Neural cell (in vitro differentiated cells): ENCODE data around the gene RELN.

ENCODE experiments used
- CTCF ChIP-seq: fragments of 450-650 bp; IDR thresholded peaks from 2 replicates; pipeline ENCODE4 v1.5.1; 2014; ENCODE audit warnings: antibody characterized with exemption, mild to moderate bottlenecking, moderate library complexity; ENCODE audit not compliant: poor library complexity, severe bottlenecking
- EP300 ChIP-seq: fragments of 450-650 bp; conservative IDR thresholded peaks from 2 replicates; pipeline ENCODE4 v1.6.1; 2014; ENCODE audit warnings: antibody characterized with exemption, mild to moderate bottlenecking, moderate library complexity; ENCODE audit not compliant: poor library complexity, severe bottlenecking
- EZH2 ChIP-seq: fragments of 200-600, 300-800 bp; shearing (Covaris generic), sonication (generic); IDR thresholded peaks from 2 replicates; pipeline ENCODE4 v1.6.1; 2014; ENCODE audit warnings: antibody characterized with exemption, low read length, borderline replicate concordance, mild to moderate bottlenecking; ENCODE audit not compliant: insufficient read depth, poor library complexity, severe bottlenecking
- MXI1 ChIP-seq: fragments of 450-650 bp; conservative IDR thresholded peaks from 2 replicates; pipeline ENCODE4 v1.6.1; 2014; ENCODE audit warnings: antibody characterized with exemption, mild to moderate bottlenecking; ENCODE audit not compliant: poor library complexity, severe bottlenecking
- POLR2AphosphoS5 ChIP-seq: IDR thresholded peaks from 2 replicates; pipeline ENCODE4 v1.6.1; 2012
- RAD21 ChIP-seq: fragments of 450-650 bp; conservative IDR thresholded peaks from 2 replicates; pipeline ENCODE4 v1.6.1; 2014; ENCODE audit warnings: antibody characterized with exemption, mild to moderate bottlenecking, moderate library complexity
- REST ChIP-seq: IDR thresholded peaks from 2 replicates; pipeline ENCODE4 v1.6.1; 2012; ENCODE audit warnings: borderline replicate concordance
- SMC3 ChIP-seq: fragments of 450-650 bp; conservative IDR thresholded peaks from 2 replicates; pipeline ENCODE4 v1.6.1; 2014; ENCODE audit warnings: antibody characterized with exemption, mild to moderate bottlenecking, moderate library complexity; ENCODE audit not compliant: poor library complexity

DNA sequence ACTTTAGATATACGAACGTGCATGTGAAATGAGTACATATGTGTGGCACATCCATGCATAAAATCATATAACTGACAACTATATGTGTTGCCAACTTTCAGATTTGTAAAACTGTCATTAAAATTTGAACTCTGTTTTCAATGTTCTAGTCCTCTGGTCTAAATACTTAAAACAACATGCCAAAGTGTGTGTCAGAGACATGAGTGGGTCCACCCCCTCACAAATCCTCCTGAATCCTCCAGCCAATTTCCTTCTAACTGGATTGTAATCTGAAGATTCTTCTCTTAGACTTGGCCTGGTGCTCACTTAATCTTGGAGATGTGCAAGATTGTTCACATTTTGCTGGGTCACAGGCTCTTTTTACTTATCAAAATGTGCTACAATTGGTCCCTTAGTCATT lies 184.1 kb downstream of the RELN start:
- TF ChIP-seq SMC3, result no peak
- no peak for TF ChIP-seq RAD21
- TF ChIP-seq POLR2AphosphoS5, result no peak
- TF ChIP-seq CTCF, result no peak
- no peak for TF ChIP-seq EZH2
- no peak for TF ChIP-seq REST
- no peak for TF ChIP-seq EP300
- TF ChIP-seq MXI1, result no peak
